ENCODE measurements around the gene RPL35.
A peak's percentile ranks its signal among the peaks of the same experiment; 100 is the strongest.

RPL35 gene

GRCh38 chr9:124861342-124862229, at the start of gene RPL35, which contains the start of gene ARPC5L:
TSS of gene RPL35 (minus strand) at chr9:124861957. CDS start at chr9:124861912, 45 bp downstream.
TSS of gene ARPC5L (plus strand) at chr9:124862130. CDS start at chr9:124869291, 7,161 bp downstream.
- DNase-seq, result peak; percentile 91

GRCh38 chr9:124908098-124908497, 46.3 kb upstream of the RPL35 start:
- DNase-seq, result no peak

GRCh38 chr9:124906966-124907365, 45.2 kb upstream of the RPL35 start:
- no peak for DNase-seq

GRCh38 chr9:124899845-124900244, 38.1 kb upstream of the RPL35 start:
- DNase-seq, result no peak

GRCh38 chr9:124897570-124898460, 36.1 kb upstream of the RPL35 start:
- no peak for DNase-seq

- DNase-seq, result peak; percentile 16
Observed at GRCh38 chr9:124894741-124895170, 33.0 kb upstream of the RPL35 start.

GRCh38 chr9:124894035-124894740, 32.4 kb upstream of the RPL35 start:
- DNase-seq, result no peak

- DNase-seq, result no peak
Observed at GRCh38 chr9:124890179-124890578, 28.4 kb upstream of the RPL35 start.

GRCh38 chr9:124889006-124889405, 27.2 kb upstream of the RPL35 start:
- DNase-seq, result no peak

- DNase-seq, result no peak
Observed at GRCh38 chr9:124887832-124888231, 26.1 kb upstream of the RPL35 start.

GRCh38 chr9:124886866-124887492, 25.2 kb upstream of the RPL35 start:
- no peak for DNase-seq

GRCh38 chr9:124886461-124886860, 24.7 kb upstream of the RPL35 start:
- DNase-seq, result no peak

GRCh38 chr9:124885551-124885950, 23.8 kb upstream of the RPL35 start:
- no peak for DNase-seq

GRCh38 chr9:124884376-124884775, 22.6 kb upstream of the RPL35 start:
- DNase-seq, result no peak

GRCh38 chr9:124882231-124882630, 20.5 kb upstream of the RPL35 start:
- no peak for DNase-seq

GRCh38 chr9:124881138-124881743, 19.5 kb upstream of the RPL35 start:
- DNase-seq, result no peak

- DNase-seq, result no peak
Observed at GRCh38 chr9:124880501-124880900, 18.7 kb upstream of the RPL35 start.

- DNase-seq, result no peak
Observed at GRCh38 chr9:124879226-124879625, 17.5 kb upstream of the RPL35 start.

GRCh38 chr9:124878518-124878917, 16.8 kb upstream of the RPL35 start:
- no peak for DNase-seq

- no peak for DNase-seq
Observed at GRCh38 chr9:124878021-124878420, 16.3 kb upstream of the RPL35 start.

GRCh38 chr9:124877021-124877782, 15.4 kb upstream of the RPL35 start:
- DNase-seq, result no peak
